ENCODE measurements around the gene TBC1D22A.

The TBC1D22A gene

GRCh38 chr22:47055073-47055355, 292.6 kb downstream of the TBC1D22A start:
- Mint-ChIP-seq H3K27ac (peak overlapping the region; percentile 11), H3K9me3 (no peaks in the 10 kb centered on the region), H3K4me1 (peaks cover 24 to 64% of the 10 kb centered on the region in 2 donors), H3K27me3 (no peaks in the 10 kb centered on the region), H3K36me3 (peaks cover 44 to 60% of the 10 kb centered on the region in 2 donors), H3K4me3 (no peak overlapping the region)
- no peak for DNase-seq
- ATAC-seq (replicated peaks): no peak

GRCh38 chr22:47055461-47055860, 293.0 kb downstream of the TBC1D22A start:
- Mint-ChIP-seq H3K9me3 (no peaks in the 10 kb centered on the region), H3K36me3 (peaks cover 44 to 60% of the 10 kb centered on the region in 2 donors), H3K27me3 (no peaks in the 10 kb centered on the region), H3K4me1 (peaks cover 21 to 61% of the 10 kb centered on the region in 2 donors), H3K4me3 (no peak overlapping the region), H3K27ac (peak overlapping the region; percentile 11)
- ATAC-seq (replicated peaks) (no peak), DNase-seq (no peak)

- peaks cover 46 to 65% of the 10 kb centered on the region in 2 donors for H3K36me3 Mint-ChIP-seq
- no peak overlapping the region for H3K4me3 Mint-ChIP-seq
- peak overlapping the region; percentile 11 for H3K27ac Mint-ChIP-seq
- no peak for DNase-seq
- no peak for ATAC-seq (replicated peaks)
- no peaks in the 10 kb centered on the region for H3K27me3 Mint-ChIP-seq
- no peaks in the 10 kb centered on the region for H3K9me3 Mint-ChIP-seq
- peaks cover 20 to 57% of the 10 kb centered on the region in 2 donors for H3K4me1 Mint-ChIP-seq
Observed at GRCh38 chr22:47055921-47056320, 293.5 kb downstream of the TBC1D22A start.

- H3K4me1 Mint-ChIP-seq: peaks cover 20 to 61% of the 10 kb centered on the region in 2 donors
- ATAC-seq (replicated peaks) (no peak), DNase-seq (no peak)
- H3K9me3 Mint-ChIP-seq: no peaks in the 10 kb centered on the region
- H3K27ac Mint-ChIP-seq: peak overlapping the region; percentile 33
- no peaks in the 10 kb centered on the region for H3K27me3 Mint-ChIP-seq
- H3K4me3 Mint-ChIP-seq: no peak overlapping the region
- peaks cover 50 to 69% of the 10 kb centered on the region in 2 donors for H3K36me3 Mint-ChIP-seq
Observed at GRCh38 chr22:47056361-47056760, 293.9 kb downstream of the TBC1D22A start.

- peaks cover 50 to 69% of the 10 kb centered on the region in 2 donors for H3K36me3 Mint-ChIP-seq
- H3K9me3 Mint-ChIP-seq: no peaks in the 10 kb centered on the region
- no peak overlapping the region for H3K4me3 Mint-ChIP-seq
- no peak for ATAC-seq (replicated peaks)
- H3K27me3 Mint-ChIP-seq: no peaks in the 10 kb centered on the region
- DNase-seq: no peak
- peaks cover 17 to 60% of the 10 kb centered on the region in 2 donors for H3K4me1 Mint-ChIP-seq
- peak overlapping the region; percentile 33 for H3K27ac Mint-ChIP-seq
Observed at GRCh38 chr22:47056776-47057470, 294.5 kb downstream of the TBC1D22A start.

- peak overlapping the region; percentile 31 for H3K27ac Mint-ChIP-seq
- no peaks in the 10 kb centered on the region for H3K9me3 Mint-ChIP-seq
- peaks cover 52 to 74% of the 10 kb centered on the region in 2 donors for H3K36me3 Mint-ChIP-seq
- DNase-seq: no peak
- no peak overlapping the region for H3K4me3 Mint-ChIP-seq
- peaks cover 17 to 60% of the 10 kb centered on the region in 2 donors for H3K4me1 Mint-ChIP-seq
- H3K27me3 Mint-ChIP-seq: no peaks in the 10 kb centered on the region
- no peak for ATAC-seq (replicated peaks)
Observed at GRCh38 chr22:47057916-47058585, 295.6 kb downstream of the TBC1D22A start.

- H3K36me3 Mint-ChIP-seq: peaks cover 52 to 74% of the 10 kb centered on the region in 2 donors
- peaks cover 19 to 56% of the 10 kb centered on the region in 2 donors for H3K4me1 Mint-ChIP-seq
- DNase-seq: no peak
- peak overlapping the region; percentile 20 for H3K27ac Mint-ChIP-seq
- no peaks in the 10 kb centered on the region for H3K9me3 Mint-ChIP-seq
- no peaks in the 10 kb centered on the region for H3K27me3 Mint-ChIP-seq
- no peak overlapping the region for H3K4me3 Mint-ChIP-seq
- no peak for ATAC-seq (replicated peaks)
Observed at GRCh38 chr22:47059076-47059475, 296.6 kb downstream of the TBC1D22A start.

GRCh38 chr22:47059701-47060161, 297.3 kb downstream of the TBC1D22A start:
- no peak for ATAC-seq (replicated peaks)
- Mint-ChIP-seq H3K9me3 (no peaks in the 10 kb centered on the region), H3K27me3 (no peaks in the 10 kb centered on the region), H3K36me3 (peaks cover 52 to 71% of the 10 kb centered on the region in 2 donors), H3K4me1 (peaks cover 19 to 55% of the 10 kb centered on the region in 2 donors), H3K27ac (peak overlapping the region; percentile 67), H3K4me3 (no peak overlapping the region)
- no peak for DNase-seq

GRCh38 chr22:47060718-47061117, 298.3 kb downstream of the TBC1D22A start:
- H3K4me1 Mint-ChIP-seq: peaks cover 15 to 47% of the 10 kb centered on the region in 2 donors

GRCh38 chr22:47061226-47061625, 298.8 kb downstream of the TBC1D22A start:
- DNase-seq: no peak
- ATAC-seq (replicated peaks): no peak
- Mint-ChIP-seq H3K27ac (no peak overlapping the region), H3K9me3 (no peaks in the 10 kb centered on the region), H3K36me3 (peaks cover 54 to 67% of the 10 kb centered on the region in 2 donors), H3K4me3 (no peak overlapping the region), H3K4me1 (peaks cover 13 to 42% of the 10 kb centered on the region in 2 donors), H3K27me3 (no peaks in the 10 kb centered on the region)

More at GRCh38 chr22:47060718-47061117, 298.3 kb downstream of the TBC1D22A start:
- no peak overlapping the region for H3K4me3 Mint-ChIP-seq
- no peak overlapping the region for H3K27ac Mint-ChIP-seq
- H3K27me3 Mint-ChIP-seq: no peaks in the 10 kb centered on the region
- no peaks in the 10 kb centered on the region for H3K9me3 Mint-ChIP-seq
- H3K36me3 Mint-ChIP-seq: peaks cover 52 to 67% of the 10 kb centered on the region in 2 donors
- DNase-seq (no peak), ATAC-seq (replicated peaks) (no peak)

GRCh38 chr22:47062126-47062525, 299.7 kb downstream of the TBC1D22A start:
- H3K4me3 Mint-ChIP-seq: no peak overlapping the region
- H3K4me1 Mint-ChIP-seq: peaks cover 13 to 33% of the 10 kb centered on the region in 2 donors
- no peak overlapping the region for H3K27ac Mint-ChIP-seq
- ATAC-seq (replicated peaks) (no peak), DNase-seq (no peak)
- no peaks in the 10 kb centered on the region for H3K9me3 Mint-ChIP-seq
- peaks cover 47 to 59% of the 10 kb centered on the region in 2 donors for H3K36me3 Mint-ChIP-seq
- no peaks in the 10 kb centered on the region for H3K27me3 Mint-ChIP-seq

- ATAC-seq (replicated peaks) (no peak), DNase-seq (no peak)
- H3K36me3 Mint-ChIP-seq: peaks cover 45 to 62% of the 10 kb centered on the region in 2 donors
- peak overlapping the region; percentile 53 for H3K27ac Mint-ChIP-seq
- no peaks in the 10 kb centered on the region for H3K27me3 Mint-ChIP-seq
- H3K4me1 Mint-ChIP-seq: peaks cover 13 to 32% of the 10 kb centered on the region in 2 donors
- H3K4me3 Mint-ChIP-seq: no peak overlapping the region
- no peaks in the 10 kb centered on the region for H3K9me3 Mint-ChIP-seq
Observed at GRCh38 chr22:47063071-47063509, 300.6 kb downstream of the TBC1D22A start.

- ATAC-seq (replicated peaks) (no peak), DNase-seq (no peak)
- Mint-ChIP-seq H3K27me3 (no peaks in the 10 kb centered on the region), H3K27ac (no peak overlapping the region), H3K36me3 (peaks cover 40 to 58% of the 10 kb centered on the region in 2 donors), H3K4me1 (peaks cover 8 to 26% of the 10 kb centered on the region in 2 donors), H3K4me3 (no peak overlapping the region), H3K9me3 (no peaks in the 10 kb centered on the region)
Observed at GRCh38 chr22:47063606-47064005, 301.2 kb downstream of the TBC1D22A start.

GRCh38 chr22:47064016-47064415, 301.6 kb downstream of the TBC1D22A start:
- Mint-ChIP-seq H3K27ac (no peak overlapping the region), H3K36me3 (peaks cover 41 to 56% of the 10 kb centered on the region in 2 donors), H3K4me1 (peaks cover 5 to 22% of the 10 kb centered on the region in 2 donors), H3K4me3 (no peak overlapping the region), H3K9me3 (no peaks in the 10 kb centered on the region), H3K27me3 (no peaks in the 10 kb centered on the region)
- DNase-seq: no peak
- ATAC-seq (replicated peaks): no peak

GRCh38 chr22:47064416-47064815, 302.0 kb downstream of the TBC1D22A start:
- Mint-ChIP-seq H3K27ac (no peak overlapping the region), H3K9me3 (no peaks in the 10 kb centered on the region), H3K4me1 (peaks cover 6 to 21% of the 10 kb centered on the region in 2 donors), H3K4me3 (no peak overlapping the region), H3K27me3 (no peaks in the 10 kb centered on the region), H3K36me3 (peaks cover 42 to 56% of the 10 kb centered on the region in 2 donors)
- no peak for ATAC-seq (replicated peaks)
- no peak for DNase-seq
